LHCN-M2 (cell line): Measurements from ENCODE around the gene USP13. TPM values are rescaled to one million over a fixed set of nuclear protein-coding genes. Genes with fewer than 3 reads are reported as not detected.
"Not testable (repeated sequence)": the region's sequence is repeated elsewhere in the genome, so short reads cannot be mapped to it uniquely, and the experiment has no call there.

Experiments
- DNase-seq: peaks from one replicate; pipeline ENCODE4 v3.0.0-alpha.2; 2012; ENCODE audit warnings: low read depth
- total RNA-seq: library from RNA; depleted of rRNA; stranded (reverse); fragments of >200 nt; gene quantifications from 2 replicates; pipeline ENCODE4 v1.2.3, GENCODE V29; 2014

The USP13 gene
- total RNA-seq, 1 experiment from 2014 or later = 16.5 TPM

GRCh38 chr3:179658606-179659005 is 5.8 kb downstream of the USP13 start:
- DNase-seq = no peak

GRCh38 chr3:179660872-179661271 is 8.0 kb downstream of the USP13 start:
- no peak for DNase-seq

DNA sequence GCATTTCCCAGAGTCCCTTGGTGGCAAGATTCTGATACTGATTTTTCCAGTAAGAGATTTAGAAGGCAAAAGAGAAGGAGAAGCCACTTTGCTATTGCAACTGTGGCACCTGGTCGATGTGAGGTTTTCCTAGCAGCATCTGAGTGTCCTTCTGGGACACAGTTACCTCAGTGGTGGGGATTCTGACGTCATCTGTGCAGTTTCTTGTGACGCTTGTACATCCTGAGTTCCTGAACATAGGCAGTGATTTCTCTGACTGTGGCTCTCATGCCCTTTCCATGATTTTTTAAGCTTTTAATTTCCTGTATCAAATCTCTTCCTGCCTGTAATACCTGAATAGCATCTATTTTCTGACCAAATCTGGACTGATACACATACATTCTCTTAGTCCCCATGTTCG is 8.9 kb downstream of the USP13 start:
- DNase-seq = no peak

- DNase-seq = no peak
These were observed 10.3 kb downstream of the USP13 start for GRCh38 chr3:179663093-179663492.

GRCh38 chr3:179666030-179666429 is 13.2 kb downstream of the USP13 start:
- DNase-seq = no peak

GRCh38 chr3:179666436-179667035 is 13.7 kb downstream of the USP13 start:
- DNase-seq = peak; percentile 55

GRCh38 chr3:179668429-179668828 is 15.6 kb downstream of the USP13 start:
- no peak for DNase-seq

- no peak for DNase-seq
These were observed 17.5 kb downstream of the USP13 start for GRCh38 chr3:179670311-179670710.

DNA sequence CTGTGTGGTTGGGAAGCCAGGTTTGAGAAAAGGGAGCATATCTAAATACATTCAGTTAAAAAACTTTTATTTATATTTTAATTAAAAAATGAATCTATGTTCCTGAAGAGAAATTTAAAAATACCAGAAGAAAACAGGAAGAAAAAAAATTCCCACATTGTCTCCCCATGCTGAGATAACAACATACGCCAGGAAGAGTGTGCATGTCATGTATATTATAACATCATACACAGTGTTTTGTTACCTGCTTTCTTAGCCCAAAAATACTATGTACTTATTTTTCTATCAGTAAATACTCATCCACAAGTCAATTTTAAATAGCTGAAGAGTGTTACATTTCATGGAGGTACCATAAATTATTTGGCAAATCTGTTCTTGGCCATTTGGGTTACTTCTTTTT is 18.5 kb downstream of the USP13 start:
- DNase-seq = no peak

DNA sequence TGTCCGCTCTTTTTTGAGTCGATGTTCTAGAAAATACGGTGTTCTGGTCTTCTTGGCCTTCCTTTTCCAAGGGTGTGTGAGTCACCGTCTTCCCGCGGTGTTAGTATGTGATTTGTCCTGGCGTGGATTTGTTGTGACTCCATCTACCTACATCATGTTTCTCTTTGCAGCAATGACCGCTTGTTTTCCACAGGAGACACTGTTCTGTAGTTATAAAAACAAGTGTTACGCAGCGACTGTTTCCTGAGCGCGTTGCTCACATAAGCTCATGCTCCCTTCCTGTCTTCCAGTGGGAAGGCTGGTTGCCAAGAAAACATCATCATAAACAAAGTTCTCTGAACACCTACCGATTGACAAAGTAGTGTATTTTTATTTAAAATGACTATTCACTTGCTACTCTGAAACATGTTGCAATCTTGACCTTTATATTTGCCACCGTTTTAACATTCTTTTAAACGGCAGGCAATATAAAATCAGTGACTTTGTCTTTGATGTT is 19.0 kb downstream of the USP13 start:
- DNase-seq = peak; percentile 9

GRCh38 chr3:179672918-179673317 is 20.1 kb downstream of the USP13 start:
- DNase-seq = no peak

DNA sequence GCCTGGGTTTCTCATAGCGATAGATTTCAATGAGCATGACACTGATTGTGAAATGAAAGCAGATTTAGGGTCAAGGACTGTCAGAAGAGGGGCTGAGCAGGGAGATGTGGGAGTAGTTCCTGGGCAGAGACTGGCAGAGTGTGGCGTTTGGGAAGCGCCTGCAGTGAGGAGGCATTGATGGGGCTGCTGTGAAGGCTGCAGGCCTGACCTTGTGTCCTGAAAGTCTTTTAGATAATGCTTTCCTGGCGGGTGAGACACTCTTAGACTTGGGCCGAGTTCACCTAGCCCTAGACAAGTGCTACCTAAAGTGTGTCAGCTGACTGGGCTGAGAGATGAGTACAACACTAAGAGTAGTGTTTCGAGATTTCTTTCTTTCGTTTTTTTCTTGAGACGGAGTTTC is 20.7 kb downstream of the USP13 start:
- DNase-seq = no peak

- DNase-seq = no peak
These were observed 23.2 kb downstream of the USP13 start for GRCh38 chr3:179676081-179676480.

GRCh38 chr3:179677884-179678283 is 25.0 kb downstream of the USP13 start:
- no peak for DNase-seq

GRCh38 chr3:179681492-179682263 is 28.8 kb downstream of the USP13 start:
- DNase-seq = no peak

- no peak for DNase-seq
These were observed 29.7 kb downstream of the USP13 start for GRCh38 chr3:179682426-179683080.

GRCh38 chr3:179683286-179683685 is 30.4 kb downstream of the USP13 start:
- DNase-seq = not testable (repeated sequence)

DNA sequence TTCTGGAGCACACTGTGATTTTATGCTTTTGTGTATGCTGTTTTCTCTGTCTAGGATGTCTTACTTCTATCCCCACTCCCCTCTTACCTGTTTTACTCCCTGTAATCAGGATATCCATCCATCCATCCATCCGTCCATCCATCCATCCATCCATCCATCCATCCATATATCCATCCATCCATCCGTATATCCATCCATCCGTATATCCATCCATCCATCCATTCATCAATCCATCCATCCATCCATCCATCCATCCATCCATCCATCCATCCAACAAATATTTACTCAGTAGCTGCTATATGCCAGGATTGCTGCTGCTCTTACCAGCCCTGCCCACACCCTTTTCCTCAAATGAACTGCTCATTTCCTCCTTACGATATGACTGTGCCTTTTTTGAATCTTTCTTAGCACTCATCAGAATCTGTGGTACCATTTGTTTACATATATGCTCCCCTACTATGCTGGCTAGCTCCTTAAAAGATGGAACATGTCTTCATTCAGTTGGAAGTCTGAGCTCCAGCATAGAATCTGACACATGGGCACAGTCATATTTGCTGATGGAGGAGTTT is 35.2 kb downstream of the USP13 start:
- no peak for DNase-seq

DNA sequence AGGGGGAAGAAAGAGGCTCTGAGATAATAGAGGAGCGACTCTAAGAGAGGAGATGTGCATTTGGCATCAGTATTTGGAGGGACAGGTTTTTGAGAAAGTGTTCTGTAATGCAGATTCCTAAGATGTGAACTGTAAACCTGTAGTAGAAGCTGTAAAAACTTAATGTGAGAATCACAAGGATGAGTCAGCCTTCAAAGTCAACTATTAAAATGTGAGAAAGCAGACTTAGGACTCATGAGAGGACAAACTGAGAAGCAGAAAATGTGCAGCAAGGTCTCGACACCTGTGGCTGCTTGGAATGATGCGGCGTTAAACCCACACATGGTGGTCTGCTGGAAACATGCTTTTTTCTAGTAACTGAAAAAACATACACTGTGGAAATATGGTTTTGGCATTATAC is 36.0 kb downstream of the USP13 start:
- DNase-seq = peak; percentile 39

DNA sequence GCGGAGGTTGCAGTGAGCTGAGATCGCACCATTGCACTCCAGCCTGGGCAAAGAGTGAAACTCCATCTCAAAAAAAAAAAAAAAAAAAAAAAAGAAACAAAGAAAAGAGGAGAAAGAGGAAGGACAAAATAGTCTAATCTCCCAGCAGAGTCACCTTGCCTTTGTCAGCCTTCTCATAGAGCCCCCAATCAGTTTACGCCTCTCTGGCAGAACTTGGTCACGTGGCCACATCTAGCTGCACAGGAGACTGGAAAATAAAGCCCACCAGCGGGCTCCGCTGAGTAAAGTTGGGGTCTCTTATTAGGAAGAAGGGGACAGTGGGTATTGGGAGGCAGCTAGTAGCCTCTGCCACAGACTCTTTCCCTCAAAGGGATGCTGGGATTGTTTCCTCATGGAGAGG is 41.9 kb downstream of the USP13 start:
- no peak for DNase-seq

DNA sequence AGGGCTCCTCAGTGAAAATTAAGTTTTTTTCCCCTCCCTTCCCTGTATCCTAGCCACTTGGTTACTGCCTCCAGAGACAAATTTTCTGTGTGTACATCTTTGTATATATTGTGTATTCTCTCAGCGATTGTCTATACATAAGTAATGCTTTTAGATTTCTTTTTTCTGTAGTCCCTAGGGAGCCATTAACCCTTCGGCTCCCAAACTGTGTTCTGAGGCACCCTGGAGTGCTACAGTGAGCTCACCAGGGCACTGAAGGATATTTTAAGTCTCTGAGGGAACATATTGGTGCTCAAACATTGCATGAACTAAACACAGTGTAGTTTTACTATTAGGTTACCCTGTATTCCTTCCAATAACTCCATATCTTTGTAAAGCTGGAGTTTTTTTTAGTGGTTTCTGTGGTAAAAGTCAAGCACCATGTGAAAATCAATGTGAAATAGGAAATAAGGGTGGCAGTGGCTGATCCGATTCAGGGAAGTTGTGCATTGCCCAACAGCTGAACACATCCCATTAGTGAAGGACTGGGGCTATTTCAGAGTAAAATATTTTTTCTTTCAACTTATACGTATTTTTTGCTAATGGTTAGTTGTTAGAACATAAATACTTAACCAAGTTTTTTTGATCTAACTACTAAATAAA is 43.0 kb downstream of the USP13 start:
- DNase-seq = no peak
